CD4-positive, alpha-beta T cell treated with Interleukin-21 for 1 hour (primary cell): ENCODE results near the gene FAM20C.
"Not testable (repeated sequence)": the region's sequence is repeated elsewhere in the genome, so short reads cannot be mapped to it uniquely, and the experiment has no call there.

Experiments used
- DNase-seq: peaks from one replicate; pipeline ENCODE4 v3.0.0-alpha.2; 2020

FAM20C gene

GRCh38 chr7:230274-230673 is 37.9 kb downstream of the FAM20C start:
- no peak for DNase-seq

DNA sequence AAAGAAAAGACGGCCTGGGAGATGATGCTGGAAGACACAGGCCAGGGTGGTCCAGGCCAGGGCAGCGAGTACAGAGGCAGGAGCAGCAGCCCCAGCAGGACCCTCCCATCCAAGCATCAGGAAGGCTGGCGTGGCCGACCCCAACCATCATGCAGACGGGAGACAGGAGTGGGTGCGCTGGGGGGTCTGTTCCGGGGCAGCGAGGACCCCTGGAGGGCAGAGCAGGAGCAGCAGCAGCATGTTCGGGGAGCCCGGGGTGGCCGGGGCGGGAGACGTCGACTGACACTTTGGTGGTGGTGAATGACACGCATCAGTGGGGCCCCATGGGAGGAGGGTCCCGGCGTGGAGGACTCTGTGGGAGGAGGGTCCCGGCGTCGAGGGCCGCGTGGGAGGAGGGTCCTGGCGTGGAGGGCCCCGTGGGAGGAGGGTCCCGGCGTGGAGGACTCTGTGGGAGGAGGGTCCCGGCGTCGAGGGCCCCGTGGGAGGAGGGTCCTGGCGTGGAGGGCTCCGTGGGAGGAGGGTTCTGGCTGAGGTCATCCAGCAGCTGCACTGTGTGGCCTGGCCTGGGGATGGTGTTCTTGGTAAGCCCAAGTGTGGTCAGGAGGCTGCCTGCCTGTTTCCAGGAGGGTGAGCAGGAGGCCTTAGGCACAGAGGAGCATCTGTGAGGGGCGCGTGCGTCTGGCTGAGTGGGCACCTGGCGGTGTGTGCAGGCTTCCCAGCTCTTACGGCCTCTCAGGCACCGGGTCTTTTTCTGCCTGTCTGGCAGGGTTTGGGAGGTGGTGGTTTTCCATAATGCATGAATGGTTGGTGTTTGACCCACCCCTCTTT is 38.9 kb downstream of the FAM20C start:
- DNase-seq = no peak

- DNase-seq = no peak
Measured at GRCh38 chr7:231858-232246, 39.5 kb downstream of the FAM20C start.

DNA sequence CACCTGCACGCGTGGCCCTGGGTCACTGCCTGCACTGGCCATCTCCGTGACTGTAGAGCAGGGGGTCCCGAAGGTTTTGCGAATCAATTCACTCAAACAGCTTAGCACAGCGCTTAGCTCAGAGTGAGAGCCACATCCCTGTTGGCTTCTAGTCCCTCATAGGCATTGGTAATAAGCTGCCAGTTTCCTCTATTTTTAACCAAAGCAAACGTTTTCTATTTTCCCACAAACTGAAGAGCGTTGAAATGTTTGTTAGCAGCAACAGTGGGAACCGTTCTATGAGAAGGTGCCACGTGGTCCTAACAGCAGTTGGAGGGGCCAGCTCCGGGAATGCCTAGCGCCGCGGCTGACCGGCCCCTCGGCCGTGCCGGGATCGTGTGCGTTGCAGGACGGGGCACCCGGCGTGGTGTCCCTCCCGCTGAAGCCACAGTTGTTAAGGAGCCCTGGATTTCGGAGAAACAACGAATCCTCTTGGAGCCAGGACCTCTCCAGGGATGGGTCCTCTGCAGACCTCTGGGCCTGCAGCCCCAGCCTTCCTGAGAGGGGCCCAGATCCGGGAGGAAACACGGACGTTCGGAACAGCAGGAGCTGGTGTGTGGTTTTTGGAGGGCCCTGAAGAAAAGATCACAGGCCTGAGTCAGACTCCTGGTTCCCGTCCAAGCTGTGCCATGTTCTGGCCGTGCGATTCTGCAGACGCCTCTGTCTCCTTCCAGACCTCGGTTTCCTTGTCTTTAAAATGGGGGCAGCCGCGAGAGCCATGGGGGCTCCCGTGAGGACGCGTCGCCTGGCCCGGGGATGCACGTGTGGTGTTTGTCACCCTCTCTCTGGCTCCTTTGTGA is 40.3 kb downstream of the FAM20C start:
- DNase-seq = no peak

DNA sequence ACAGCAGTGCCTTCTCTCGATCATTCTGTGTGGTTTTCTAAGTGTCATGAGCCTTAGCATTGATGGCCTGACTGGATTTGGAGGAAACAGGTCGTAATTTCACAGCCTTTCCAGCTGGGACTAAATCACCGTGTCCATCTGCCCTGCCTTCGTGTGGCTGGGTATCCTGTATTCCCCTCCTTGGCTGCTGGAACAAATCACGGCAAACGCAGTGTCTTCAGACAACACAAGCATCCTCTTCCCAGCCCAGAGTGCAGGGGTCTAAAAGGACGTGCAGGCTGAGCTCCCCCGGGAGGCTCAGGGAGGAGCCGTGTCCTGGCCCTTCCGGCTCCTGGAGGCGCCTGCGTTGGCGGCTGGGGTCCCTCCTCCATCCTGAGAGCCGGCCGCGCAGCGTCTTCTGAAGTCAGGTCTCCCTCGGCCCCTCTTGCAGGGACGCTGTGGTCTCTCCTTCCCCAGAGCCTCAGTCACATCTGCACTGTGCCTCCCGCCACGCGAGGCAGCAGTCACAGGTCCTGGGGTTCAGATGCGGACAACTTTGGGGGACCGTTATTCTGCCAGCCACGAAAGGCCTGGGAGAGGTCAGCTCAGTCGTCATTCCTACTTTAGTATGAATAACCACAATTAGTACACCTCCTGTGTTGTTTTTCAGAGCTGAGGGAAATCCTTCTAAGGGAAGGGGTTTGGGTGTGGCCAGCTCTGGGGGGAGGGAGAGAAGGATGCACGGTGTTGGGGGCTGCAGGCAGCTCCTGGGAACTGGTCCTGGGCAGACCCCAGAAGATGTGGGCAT is 41.1 kb downstream of the FAM20C start:
- no peak for DNase-seq

GRCh38 chr7:234051-234707 is 41.8 kb downstream of the FAM20C start:
- DNase-seq = no peak

- DNase-seq = no peak
Measured at GRCh38 chr7:234708-235553, 42.6 kb downstream of the FAM20C start.

- DNase-seq = no peak
Measured at GRCh38 chr7:235576-236395, 43.4 kb downstream of the FAM20C start.

- DNase-seq = no peak
Measured at GRCh38 chr7:236967-237366, 44.6 kb downstream of the FAM20C start.

DNA sequence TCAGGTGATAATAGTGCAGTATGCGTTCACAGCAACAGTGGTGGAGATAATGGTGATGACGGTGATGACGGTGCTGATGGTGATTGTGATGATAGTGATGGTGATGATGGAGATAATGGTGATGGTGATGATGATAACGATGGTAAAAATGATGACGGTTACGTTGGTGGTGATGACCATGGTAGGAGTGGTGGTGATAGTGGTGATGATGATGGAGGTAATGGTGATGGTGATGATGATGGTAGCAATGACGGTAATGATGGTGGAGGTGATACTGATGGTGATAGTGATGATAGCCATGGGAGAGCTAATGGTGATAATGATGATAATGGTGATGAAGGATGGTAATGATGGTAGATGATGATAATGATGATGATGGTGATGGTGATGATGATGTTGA is 45.0 kb downstream of the FAM20C start:
- DNase-seq = no peak

- DNase-seq = no peak
Measured at GRCh38 chr7:240146-240676, 47.8 kb downstream of the FAM20C start.

DNA sequence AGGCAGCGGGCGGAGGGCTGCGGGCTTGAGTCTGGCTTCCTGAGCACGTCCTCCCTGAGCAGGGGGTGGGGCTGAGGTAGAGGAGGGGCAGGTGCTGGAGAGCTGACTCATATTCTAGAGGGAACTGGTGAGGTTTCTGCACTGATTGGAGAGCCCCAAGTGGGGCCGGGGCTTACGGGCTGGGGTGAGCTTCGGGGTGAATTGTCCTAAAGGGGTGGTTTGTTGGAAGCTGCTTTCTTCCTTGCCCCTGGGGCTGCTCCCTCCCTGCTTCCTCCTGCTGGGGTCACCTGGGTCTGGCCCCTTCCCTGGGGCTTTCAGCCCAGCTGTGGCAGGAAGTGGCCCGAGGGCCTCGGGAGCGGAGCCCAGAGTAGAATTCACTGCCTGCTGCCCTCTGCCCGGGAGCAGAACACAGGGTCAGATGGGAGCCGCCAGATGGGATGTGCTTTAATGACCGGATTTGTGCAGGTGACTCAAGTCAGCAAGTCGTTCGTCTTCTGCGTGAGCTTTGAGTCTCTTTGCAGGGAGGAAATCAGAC is 48.6 kb downstream of the FAM20C start:
- no peak for DNase-seq

DNA sequence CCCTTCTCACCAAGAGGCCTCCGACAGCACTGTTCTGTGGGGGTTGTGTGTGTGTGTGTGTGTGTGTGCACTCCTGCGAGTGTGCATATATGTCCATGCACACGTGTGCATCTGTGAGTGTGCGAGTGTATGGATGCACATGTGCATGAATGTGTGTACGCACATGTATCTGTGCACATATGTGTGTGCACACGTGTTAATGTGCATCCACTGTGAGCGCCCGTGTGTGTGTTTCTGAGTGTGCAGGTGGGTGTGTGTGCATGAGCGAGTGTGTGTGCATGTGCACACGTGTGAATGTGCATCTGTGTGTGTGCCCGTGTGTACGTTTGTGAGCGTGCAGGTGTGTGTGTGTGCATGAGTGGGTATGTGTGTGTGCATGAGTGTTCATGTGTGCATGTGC is 49.1 kb downstream of the FAM20C start:
- DNase-seq = no peak

- not testable (repeated sequence) for DNase-seq
Measured at GRCh38 chr7:242826-243579, 50.6 kb downstream of the FAM20C start.

- DNase-seq = not testable (repeated sequence)
Measured at GRCh38 chr7:243580-243978, 51.2 kb downstream of the FAM20C start.

DNA sequence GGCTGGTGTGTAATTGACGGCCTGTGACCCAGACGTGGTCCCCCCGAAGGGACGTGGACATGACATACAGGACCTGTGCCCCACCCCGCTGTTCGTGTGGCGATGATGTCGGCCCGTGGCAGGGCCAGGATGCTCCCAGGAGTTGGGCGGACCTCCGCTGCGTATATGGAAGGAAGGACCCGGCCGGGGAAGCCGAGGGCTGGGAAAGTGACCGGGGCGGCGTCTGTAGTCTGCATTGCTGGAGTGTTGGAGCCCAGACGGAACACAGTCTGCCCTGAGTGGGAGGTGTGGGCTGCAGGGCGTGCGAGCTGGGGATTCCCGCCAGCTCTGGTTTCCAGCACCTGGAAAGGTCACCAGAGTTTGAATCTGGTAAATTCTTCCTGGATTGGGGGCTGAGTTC is 52.6 kb downstream of the FAM20C start:
- no peak for DNase-seq

DNA sequence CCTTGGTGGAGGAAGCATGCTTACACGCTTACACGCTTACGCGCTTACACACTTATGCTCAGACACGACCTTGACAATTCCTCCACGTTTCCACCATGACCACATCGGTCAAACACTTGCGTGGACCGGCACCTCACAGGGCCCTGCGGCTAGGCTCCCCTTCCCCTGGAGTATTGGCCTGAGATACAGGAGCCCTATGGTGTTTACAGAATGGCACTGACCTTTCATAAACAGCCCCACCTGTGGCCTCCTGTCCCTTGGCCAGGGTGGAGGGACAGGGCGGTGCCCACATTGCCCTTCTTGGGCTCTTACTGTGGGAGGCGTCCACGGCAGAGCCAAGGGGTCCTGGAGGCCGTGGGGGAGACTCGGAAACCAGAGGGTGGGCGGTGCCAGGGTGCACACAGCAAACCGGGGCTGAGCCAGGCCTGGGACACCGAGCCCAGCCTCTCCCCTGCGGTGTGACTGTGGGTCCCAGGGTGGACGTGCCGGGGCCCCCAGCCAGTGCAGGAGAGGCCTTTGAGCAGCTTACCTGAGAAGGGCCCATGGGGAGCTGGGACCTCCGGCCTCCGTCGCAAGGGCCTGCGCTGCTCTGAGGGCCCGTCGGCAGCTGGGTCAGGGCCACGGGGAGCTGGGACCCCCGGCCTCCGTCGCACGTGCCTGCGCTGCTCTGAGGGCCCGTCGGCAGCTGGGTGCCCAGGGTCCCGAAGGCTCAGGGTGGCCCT is 53.4 kb downstream of the FAM20C start:
- DNase-seq = no peak

- DNase-seq = no peak
Measured at GRCh38 chr7:246451-246850, 54.1 kb downstream of the FAM20C start.

GRCh38 chr7:247181-247580 is 54.8 kb downstream of the FAM20C start:
- no peak for DNase-seq
